Peyer's patch (tissue), 4 donors: ENCODE data around the gene RANGRF.

Experiments used
- POLR2A ChIP-seq, 2 donors: fragments of 450-650 bp; IDR thresholded peaks; one replicate each; pipeline ENCODE4 v1.5.1; 2017; ENCODE audit warnings: antibody characterized with exemption in 2 of 2, mild to moderate bottlenecking in 2 of 2, moderate library complexity in 2 of 2
- TF ChIP-seq, protein P1 (sequence below), 6 experiments: fragments of 450-650 bp in 4 of 6; fragments of 200-600 bp in 2 of 6; sonication (generic) in 1 of 6; IDR thresholded peaks; one replicate each; pipeline ENCODE4 v1.5.1; 2017 to 2019; ENCODE audit warnings: antibody characterized with exemption in 6 of 6, mild to moderate bottlenecking in 3 of 6, moderate library complexity in 1 of 6

DNA sequence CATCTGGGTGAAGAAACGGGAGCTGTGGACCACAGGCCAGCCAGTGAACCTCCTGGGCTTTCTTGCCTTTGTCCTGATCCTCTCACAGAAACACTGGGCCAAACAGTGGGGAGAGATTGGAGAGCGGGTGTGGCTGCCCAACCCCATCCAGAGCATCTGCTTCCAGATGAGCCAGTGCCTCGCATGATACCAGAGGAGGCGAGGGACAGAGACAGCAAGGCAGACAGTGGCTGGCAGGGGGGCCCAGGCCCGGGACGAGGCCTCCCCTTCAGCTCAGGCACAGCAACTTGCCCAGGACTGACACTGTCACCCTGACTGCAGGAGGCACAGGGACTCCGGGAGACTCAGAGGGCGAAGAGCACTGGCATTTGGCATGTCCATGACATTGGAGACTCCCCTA is 33.6 kb downstream of the RANGRF start:
- TF ChIP-seq POLR2A (IDR thresholded peaks at IDR 0.05), result no peak
- TF ChIP-seq, protein P1, sequence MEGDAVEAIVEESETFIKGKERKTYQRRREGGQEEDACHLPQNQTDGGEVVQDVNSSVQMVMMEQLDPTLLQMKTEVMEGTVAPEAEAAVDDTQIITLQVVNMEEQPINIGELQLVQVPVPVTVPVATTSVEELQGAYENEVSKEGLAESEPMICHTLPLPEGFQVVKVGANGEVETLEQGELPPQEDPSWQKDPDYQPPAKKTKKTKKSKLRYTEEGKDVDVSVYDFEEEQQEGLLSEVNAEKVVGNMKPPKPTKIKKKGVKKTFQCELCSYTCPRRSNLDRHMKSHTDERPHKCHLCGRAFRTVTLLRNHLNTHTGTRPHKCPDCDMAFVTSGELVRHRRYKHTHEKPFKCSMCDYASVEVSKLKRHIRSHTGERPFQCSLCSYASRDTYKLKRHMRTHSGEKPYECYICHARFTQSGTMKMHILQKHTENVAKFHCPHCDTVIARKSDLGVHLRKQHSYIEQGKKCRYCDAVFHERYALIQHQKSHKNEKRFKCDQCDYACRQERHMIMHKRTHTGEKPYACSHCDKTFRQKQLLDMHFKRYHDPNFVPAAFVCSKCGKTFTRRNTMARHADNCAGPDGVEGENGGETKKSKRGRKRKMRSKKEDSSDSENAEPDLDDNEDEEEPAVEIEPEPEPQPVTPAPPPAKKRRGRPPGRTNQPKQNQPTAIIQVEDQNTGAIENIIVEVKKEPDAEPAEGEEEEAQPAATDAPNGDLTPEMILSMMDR (IDR thresholded peaks at IDR 0.05), result no peak
